SHP77 treated with DMSO at 0.1 percent for 48 hours (cell line): ENCODE results near the gene SNF8.

Source experiments
- DNase-seq: peaks from one replicate; lab custom pipeline; 2025; lab: John Stamatoyannopoulos, UW

The SNF8 gene

GRCh38 chr17:48929812-48930165 is 14.9 kb downstream of the SNF8 start:
- no peak for DNase-seq

DNA sequence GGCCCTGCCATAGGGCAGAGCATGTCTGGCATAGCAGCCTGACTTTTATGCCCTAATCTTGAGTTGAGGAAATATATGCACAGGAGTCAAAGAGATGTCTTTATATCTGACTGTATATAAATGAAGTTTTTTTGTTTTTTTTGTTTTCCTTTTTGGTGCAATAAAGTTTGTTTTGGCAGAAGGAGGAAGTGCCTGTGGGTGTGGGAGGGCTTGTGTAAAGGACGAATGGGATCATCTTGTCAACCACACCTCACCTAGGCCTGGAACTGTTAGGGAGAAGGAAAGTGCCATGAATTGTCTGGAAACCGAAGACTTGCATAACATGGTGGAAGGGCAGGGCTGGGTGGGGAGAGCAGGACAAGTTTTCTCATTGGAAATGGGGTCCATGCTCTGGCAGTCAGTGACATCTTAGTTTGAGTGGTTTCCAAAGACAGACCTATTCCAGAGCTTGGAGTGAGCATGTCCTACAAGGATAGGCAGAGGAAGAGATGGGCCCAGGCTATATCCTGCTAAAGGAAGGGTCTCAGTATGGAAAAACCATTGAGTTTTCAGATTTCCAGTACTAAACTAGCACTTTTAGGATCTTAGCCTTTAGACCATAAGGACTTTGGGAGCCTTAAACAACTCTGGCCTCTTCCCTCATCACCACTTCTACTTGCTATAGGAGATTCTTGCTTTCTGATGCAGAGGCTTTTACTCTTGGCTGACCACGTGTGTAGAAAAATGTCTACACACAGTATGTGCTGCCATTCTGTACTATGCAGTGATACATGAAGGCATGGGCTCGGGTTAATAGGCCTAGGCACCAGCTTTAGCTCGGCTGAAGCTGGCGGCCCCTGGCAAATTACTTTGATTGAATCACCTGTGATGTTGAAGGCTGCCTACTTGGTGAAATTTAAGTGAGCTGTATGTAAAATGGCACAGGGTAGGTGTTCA is 15.5 kb downstream of the SNF8 start:
- no peak for DNase-seq

- no peak for DNase-seq
These were observed 16.5 kb downstream of the SNF8 start for GRCh38 chr17:48927978-48928745.

DNA sequence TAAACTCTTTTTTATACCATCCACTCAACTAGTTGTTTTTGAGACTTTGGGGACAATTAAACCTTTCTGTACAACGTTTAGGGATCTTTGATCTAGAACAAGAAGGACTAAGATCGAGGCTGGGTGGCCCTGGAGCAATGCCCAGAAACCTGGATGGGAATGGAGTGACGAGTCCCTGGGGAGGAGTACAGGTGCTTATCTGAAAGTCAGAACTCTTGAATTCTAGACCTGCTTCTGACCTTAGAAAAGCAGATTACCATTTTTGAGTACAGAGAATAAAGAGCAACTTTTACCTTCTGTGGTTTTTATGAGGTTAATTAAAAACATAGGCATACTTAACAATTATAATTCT is 18.7 kb downstream of the SNF8 start:
- no peak for DNase-seq

DNA sequence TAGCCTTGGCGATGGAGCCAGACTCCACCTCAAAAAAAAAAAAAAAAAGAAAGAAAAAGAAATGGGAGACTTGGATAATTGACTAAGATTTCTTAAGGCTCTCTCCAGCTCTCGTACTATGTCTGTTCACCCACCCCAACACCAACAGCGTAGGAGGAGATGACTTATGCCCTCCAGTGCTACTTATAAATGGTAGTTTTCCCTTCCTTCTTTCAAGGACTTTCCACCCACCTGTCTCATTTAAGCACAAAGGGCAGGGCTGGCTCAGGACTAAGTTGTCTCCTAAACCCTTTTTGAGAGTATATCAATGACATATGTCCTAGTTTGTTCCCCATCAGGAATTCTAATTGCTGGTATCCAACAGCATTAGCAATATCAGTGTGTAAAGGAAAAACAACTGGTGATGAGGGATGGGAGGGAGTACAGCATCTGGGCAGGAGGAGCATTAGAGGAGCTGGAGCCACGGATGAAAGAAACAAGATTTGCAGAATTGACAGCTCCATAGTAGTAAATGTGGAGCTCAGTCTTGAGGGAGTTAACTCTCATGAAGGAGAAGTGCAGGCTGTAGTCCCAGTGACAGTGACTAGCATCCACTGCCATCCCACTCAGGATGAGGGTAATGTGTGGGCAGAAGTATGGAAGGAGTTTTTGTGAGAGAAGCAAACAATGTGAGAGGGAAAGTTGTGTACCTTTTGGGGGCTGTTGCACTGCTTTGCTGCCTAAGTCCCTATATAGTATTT is 19.2 kb downstream of the SNF8 start:
- DNase-seq = no peak

GRCh38 chr17:48915459-48916282 is 29.0 kb downstream of the SNF8 start:
- no peak for DNase-seq

- no peak for DNase-seq
These were observed 32.2 kb downstream of the SNF8 start for GRCh38 chr17:48912476-48912875.

DNA sequence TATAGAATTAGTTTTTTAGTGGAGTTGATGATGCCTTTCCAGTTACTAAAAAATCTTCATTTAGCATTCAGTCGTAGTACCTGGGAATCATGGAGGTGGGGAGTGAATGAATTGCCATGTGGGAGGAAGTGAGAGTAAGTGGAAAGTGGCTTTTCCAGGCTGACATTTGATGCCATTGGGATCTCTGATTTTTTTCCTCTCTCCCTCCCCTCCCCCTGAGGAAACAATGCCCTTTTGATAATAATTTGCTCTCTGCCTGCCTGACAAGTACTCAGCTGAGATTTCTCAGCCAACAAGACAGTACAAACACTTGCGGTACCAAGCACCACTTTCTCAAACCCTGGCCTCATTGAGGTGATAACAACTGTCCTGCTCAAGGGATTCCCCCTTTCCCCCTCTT is 34.3 kb downstream of the SNF8 start:
- no peak for DNase-seq

DNA sequence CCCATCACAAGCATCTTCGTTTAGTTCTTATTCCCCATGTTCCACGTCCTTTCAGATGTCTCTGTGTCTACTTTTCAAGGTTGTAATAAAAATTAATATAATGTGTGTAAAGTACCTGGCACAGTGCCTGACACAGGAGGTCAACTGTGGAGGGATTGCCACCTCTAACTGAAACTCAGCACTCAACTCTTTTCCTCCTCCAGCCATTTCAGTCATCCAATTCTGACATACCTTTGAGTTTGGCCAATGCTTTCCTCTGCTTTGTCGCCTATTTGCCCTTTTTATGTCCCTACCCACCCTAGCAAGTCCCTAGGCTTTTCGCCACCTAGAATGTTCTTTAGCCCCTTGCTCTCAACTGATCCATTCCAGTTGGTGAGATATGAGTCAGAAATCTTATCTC is 34.9 kb downstream of the SNF8 start:
- DNase-seq = no peak

DNA sequence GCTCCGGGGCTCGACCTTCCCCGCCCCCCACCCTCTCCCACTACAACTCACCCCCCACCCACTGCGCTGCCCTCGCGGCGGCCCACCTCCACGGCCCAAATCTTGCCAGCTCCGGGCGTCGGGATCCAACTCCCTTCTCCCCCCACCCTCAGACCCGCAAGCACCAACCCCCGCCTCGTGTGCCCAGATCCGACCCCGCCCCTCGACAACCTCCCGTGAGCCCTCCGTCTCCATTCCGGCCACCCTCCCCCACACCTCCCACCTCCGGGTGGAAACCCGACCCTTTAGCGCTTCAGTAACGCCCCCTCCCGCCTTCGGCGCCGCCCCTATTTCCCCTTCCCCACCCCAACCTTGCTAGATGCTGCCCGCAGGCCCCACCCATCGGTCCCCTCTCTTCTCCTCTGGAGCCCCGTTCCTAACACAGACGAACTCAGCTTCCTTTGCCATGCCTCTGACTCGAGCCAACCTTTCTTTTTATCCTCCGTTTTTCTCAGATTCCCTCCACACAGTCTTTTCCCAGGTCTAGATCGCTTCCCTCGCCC is 35.7 kb downstream of the SNF8 start:
- no peak for DNase-seq

- peak; percentile 83 for DNase-seq
These were observed 36.4 kb downstream of the SNF8 start, which contains the start of gene UBE2Z for GRCh38 chr17:48908047-48908843. Gene UBE2Z (plus strand): TSS chr17:48908407. CDS start chr17:48908504, 97 bp downstream.

GRCh38 chr17:48907713-48908046 is 37.0 kb downstream of the SNF8 start:
- DNase-seq = no peak

DNA sequence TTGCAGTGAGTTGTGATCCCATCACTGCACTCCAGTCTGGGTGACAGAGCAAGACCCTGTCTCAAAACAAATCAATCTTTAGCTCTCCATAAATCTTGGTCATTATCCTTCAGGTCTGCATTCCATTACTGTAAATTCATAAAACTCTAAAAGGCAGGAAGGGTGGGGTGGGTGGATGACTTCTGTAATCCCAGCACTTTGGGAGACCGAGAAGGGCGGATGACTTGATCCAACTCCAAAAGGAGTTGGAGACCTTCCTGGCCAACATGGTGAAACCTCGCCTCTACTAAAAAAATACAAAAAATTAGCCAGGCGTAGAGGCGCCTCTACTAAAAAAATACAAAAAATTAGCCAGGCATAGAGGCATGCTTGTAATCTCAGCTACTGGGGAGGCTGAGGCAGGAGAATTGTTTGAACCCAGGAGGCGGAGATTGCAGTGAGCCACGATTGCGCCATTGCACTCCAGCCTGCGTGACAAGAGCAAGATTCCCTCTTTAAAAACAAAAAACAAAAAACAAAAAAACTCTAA is 38.6 kb downstream of the SNF8 start:
- DNase-seq = no peak

DNA sequence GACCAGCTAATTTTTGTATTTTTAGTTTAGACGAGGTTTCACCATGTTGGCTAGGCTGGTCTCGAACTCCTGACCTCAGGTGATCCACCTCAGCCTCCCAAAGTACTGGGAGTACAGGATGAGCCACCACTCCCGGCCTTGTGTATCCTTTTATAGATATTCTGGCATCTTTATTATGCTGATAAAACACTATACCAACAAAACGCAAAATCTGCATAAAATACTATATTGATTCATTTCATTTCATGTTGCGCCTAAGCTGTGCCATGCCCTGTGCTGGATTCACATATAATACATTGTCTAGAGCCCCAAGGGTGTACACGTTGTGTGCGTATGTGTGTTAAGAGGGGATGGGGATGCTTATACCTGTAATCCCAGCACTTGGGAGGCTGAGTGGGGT is 40.2 kb downstream of the SNF8 start:
- no peak for DNase-seq

DNA sequence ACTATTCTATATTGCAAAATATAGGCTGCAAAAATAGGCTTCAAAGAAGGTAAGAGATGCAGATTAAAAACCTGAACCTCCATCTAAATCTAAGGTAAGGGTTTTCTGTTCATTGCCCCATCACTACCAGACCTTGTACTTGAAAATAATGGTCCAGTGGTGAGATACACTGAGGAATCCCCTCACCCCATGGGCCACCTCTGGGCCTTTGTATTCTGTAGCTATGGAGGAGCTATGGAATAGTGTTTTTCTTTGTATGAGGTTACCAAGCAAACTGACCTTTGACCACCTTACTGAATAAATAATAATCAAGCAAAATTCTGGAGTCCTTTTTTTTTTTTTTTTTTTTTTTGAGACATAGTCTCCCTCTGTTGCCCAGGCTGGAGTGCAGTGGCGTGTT is 41.2 kb downstream of the SNF8 start:
- DNase-seq = no peak

GRCh38 chr17:48901241-48901640 is 43.4 kb downstream of the SNF8 start:
- no peak for DNase-seq

GRCh38 chr17:48894886-48895285 is 49.8 kb downstream of the SNF8 start:
- no peak for DNase-seq

DNA sequence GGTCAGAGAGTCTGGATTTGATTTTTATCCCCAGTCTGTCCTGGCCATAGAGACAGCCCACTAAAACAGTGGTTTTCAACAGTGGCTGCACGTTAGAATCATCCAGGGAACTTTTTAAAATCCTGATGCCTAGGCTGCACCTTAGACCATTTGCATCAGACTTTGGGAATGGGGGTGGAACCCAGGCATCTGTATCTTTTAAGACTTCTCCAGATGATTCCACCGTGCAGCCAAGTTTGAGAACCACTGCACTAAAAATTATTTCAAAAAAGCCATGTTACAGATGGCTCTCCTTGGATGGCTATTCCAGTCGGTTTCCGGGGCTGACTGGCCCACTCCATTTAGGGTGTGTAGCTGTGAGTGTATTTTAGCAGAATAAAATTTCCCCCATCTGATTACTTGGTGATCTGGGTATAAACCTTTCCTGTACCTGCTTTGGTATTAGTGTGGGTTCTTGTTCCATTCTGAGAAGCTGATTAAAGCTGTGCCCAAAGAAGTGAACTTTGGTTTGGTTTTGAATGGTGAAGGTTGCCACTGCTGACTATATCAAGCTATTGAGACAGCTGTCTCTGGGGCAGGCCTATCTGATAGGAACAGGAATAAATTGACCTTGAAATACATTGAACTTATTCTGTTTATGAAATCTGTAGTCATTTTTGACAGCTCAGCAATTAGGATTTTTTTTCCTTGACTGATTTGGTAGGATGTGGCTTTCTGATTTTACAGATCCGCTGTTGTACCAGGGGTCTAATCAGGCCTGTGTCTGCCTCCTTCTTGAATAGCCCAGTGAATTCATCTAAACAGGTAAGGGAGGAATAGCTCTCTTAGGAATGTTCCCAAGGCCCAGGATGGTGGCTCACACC is 50.8 kb downstream of the SNF8 start:
- DNase-seq = no peak

GRCh38 chr17:48892940-48893645 is 51.5 kb downstream of the SNF8 start:
- DNase-seq = no peak
